HG03064 (cell line): ENCODE results near the gene CALCR.

Source experiments
- ATAC-seq: cut with Tn5 transposase; IDR thresholded peaks from one replicate; pipeline ENCODE4 v1.9.1; 2021; ENCODE audit warnings: low read depth; ENCODE audit not compliant: unreplicated experiment

The CALCR gene

GRCh38 chr7:93461350-93461749 is 113.2 kb downstream of the CALCR start:
- no peak for ATAC-seq

GRCh38 chr7:93453262-93453661 is 121.3 kb downstream of the CALCR start:
- ATAC-seq, result no peak

- no peak for ATAC-seq
Observed at GRCh38 chr7:93448176-93448575, 126.3 kb downstream of the CALCR start.

GRCh38 chr7:93447509-93447908 is 127.0 kb downstream of the CALCR start:
- no peak for ATAC-seq

GRCh38 chr7:93442478-93443224 is 131.9 kb downstream of the CALCR start:
- peak; percentile 71 for ATAC-seq

GRCh38 chr7:93435791-93436190 is 138.7 kb downstream of the CALCR start:
- no peak for ATAC-seq

GRCh38 chr7:93432130-93432529 is 142.4 kb downstream of the CALCR start:
- ATAC-seq, result no peak

GRCh38 chr7:93430917-93431588 is 143.5 kb downstream of the CALCR start:
- no peak for ATAC-seq

- no peak for ATAC-seq
Observed at GRCh38 chr7:93429563-93429962, 145.0 kb downstream of the CALCR start.

- ATAC-seq, result no peak
Observed at GRCh38 chr7:93427107-93427506, 147.4 kb downstream of the CALCR start.

- ATAC-seq, result no peak
Observed at GRCh38 chr7:93426155-93426696, 148.3 kb downstream of the CALCR start.

- no peak for ATAC-seq
Observed at GRCh38 chr7:93414574-93414973, 159.9 kb downstream of the CALCR start.

- no peak for ATAC-seq
Observed at GRCh38 chr7:93409324-93409723, 165.2 kb downstream of the CALCR start.

GRCh38 chr7:93407239-93407638 is 167.3 kb downstream of the CALCR start:
- ATAC-seq, result no peak

- ATAC-seq, result no peak
Observed at GRCh38 chr7:93402944-93403343, 171.6 kb downstream of the CALCR start.

- ATAC-seq, result no peak
Observed at GRCh38 chr7:93399642-93400041, 174.9 kb downstream of the CALCR start.

- ATAC-seq, result no peak
Observed at GRCh38 chr7:93392984-93393383, 181.5 kb downstream of the CALCR start.

GRCh38 chr7:93390660-93391059 is 183.9 kb downstream of the CALCR start:
- no peak for ATAC-seq

- no peak for ATAC-seq
Observed at GRCh38 chr7:93382362-93382761, 192.2 kb downstream of the CALCR start.

GRCh38 chr7:93378131-93378760 is 196.3 kb downstream of the CALCR start:
- ATAC-seq, result peak; percentile 50

GRCh38 chr7:93375603-93376002 is 198.9 kb downstream of the CALCR start:
- ATAC-seq, result no peak
